ENCODE measurements around the gene ADGRF1.

The ADGRF1 gene

GRCh38 chr6:46973029-46973428 lies 69.1 kb downstream of the ADGRF1 start:
- no peak for DNase-seq

- DNase-seq = no peak
These were observed 69.6 kb downstream of the ADGRF1 start for GRCh38 chr6:46972531-46972930.

DNA sequence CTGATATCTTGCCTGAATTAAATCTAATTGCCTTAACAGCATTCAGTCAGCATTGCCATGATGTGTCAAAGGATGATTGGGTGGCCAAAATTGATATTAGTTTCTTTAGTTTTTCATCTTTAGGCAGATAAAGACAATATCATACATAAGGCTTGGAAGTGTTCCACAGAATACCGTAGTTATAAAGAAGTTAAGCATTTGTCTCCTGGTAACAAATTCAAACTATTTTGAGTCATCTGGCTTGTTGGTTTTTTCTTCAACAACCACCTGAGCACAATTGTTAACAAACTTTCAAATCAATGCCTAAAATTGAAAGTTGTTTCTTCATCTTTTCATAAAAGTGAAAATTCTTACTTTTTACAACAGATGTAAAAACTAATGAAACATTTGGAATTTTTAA lies 72.9 kb downstream of the ADGRF1 start:
- no peak for DNase-seq

- no peak for DNase-seq
These were observed 74.2 kb downstream of the ADGRF1 start for GRCh38 chr6:46967826-46968349.

GRCh38 chr6:46964716-46965519 lies 77.2 kb downstream of the ADGRF1 start:
- DNase-seq = no peak

GRCh38 chr6:46963626-46964025 lies 78.5 kb downstream of the ADGRF1 start:
- DNase-seq = no peak

DNA sequence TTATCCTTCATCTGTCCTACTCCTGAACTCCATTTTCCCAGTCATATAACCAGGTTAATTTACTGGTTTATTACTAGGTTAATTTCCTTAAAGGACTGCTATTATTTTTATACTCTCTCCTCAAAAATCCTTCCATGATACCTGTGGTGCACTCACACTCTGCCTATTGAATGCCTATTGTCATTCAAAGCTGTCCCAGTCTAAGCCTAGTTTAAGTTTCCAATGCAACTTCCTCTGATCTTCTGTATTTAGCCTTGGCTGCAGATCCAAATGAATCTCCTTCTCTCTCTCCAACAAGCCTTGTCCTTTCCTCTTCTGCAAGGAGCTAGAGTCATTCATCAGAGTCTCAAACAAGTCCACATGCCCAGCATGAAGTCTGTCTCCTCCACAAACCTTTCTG lies 79.1 kb downstream of the ADGRF1 start:
- no peak for DNase-seq

GRCh38 chr6:46961711-46962110 lies 80.4 kb downstream of the ADGRF1 start:
- DNase-seq = no peak

DNA sequence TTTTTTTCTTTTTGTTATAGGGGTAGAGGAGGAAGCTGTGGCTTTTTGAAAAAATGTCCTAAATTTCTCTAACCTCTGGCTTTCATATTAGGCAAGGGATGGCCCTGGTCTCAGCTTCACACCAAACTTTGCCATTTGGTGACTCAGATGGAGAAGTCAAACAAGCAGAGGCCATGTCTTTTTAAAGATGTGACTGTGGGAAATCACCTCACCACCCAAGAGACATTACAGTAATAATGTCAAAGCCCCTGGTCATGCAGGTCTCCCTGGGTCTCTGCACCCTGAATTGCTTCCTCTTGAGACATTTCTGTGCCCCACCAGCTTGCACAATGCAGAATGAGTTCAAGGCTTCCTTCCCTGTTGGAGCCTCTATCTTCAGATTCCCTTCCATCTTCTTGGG lies 80.9 kb downstream of the ADGRF1 start:
- no peak for DNase-seq

DNA sequence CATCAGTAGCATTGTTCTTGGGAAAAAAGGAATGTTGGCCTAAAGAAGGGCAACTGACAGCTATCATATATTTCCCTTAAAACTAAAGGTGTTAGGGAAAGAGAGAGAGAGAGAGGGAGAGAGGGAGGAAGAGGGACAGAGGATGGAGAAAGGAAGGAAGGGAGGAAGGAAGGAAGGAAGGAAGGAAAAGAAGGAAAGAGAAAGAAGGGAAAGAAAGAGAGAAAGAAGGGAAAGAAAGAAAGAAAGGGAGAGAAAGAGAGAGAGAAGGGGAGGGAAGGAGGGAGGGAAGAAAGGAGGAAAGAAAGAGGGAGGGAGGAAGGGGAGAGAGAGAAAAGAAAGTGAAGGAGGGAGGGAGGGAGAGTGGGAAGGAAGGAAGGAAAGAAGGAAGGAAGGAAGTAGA lies 82.7 kb downstream of the ADGRF1 start:
- no peak for DNase-seq

GRCh38 chr6:46956409-46956808 lies 85.7 kb downstream of the ADGRF1 start:
- DNase-seq = no peak

DNA sequence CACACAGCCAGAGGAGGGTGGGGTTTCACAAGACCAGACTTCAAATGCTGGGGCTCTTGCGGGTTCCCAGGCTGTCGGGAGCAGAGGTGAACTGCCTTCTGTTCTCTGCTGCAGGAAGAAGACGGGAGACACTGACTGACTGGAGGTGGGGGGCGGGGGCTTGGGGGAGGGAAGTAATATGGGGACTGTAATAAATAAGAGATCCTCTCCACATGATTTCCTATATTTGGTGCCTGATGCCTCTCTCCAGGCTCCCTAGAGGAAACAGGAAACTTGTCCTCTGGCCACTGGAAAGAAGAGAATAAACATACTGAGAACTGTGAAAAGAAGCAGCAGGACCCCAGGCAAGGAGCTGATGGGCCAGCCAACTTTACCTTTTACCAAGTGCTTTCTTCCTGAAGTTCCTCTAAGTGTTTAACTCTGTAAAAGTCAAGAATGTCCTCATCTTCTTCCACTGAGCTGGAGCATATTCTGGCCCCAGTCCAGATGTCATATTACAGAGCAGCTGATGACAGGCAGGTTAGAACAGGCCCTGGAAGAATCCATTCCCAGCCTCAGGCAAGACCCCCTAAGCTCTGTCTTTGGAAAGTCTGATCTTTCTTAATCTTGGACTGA lies 87.2 kb downstream of the ADGRF1 start:
- no peak for DNase-seq

DNA sequence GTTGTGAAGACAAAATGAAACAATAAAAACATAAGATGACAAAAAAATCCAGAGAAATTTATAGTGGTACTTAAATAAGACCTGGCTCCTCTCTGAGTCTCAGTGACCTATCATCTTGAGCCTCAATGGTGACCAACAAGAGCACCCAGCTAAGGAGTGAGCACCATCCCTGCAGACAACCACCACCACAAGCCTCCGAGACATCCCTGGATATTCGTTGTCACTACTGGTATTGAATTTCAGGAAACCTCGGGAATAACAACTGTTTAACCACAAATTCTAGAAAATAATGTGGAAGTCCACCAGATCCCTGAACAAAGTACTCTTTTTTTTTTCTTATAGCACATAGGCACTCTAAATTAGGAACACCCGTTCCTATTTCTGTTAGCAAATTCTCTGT lies 88.2 kb downstream of the ADGRF1 start:
- no peak for DNase-seq

GRCh38 chr6:46949632-46950280 lies 92.4 kb downstream of the ADGRF1 start:
- DNase-seq = no peak

DNA sequence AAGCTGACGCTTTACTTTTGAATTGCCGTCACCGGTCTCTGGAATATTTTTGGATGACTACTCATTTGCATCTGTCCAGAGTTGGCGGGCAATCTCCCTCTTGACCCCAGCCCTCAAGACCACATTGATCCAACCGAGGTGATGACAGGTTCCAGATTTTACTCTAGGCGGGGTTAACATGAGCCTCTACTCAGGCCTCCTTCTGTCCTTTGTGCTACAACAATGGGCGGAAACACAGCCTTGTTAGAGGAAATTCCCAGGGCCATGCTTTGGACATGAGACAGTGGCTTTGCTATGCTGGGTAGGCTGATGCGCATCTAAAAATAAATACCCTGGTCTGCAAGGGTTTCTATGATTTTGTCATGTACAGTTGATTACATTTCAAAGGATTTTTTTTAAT lies 93.4 kb downstream of the ADGRF1 start:
- no peak for DNase-seq

Measured in SHP77 treated with DMSO at 0.1 percent for 48 hours (cell line).